K562 (cell line): ENCODE data around the gene IQCE. TPM values are rescaled to one million over a fixed set of nuclear protein-coding genes. Genes with fewer than 3 reads are reported as not detected.

ENCODE experiments used
- ATAC-seq: fragments of 200-7000 bp; cut with Tn5 transposase; 3 replicates; pipeline ENCODE4 v1.9.1; 2020; ENCODE audit warnings: moderate library complexity
- BruUV-seq: library from RNA; stranded (reverse); fragments of 400-500 nt; replicated peaks from 2 replicates; lab custom pipeline; 2021; lab: Mats Ljungman, UMichigan
- CTCF ChIA-PET: fragments of 300-600 bp; formaldehyde crosslinking; extraction: SDS; loops from one replicate; lab custom pipeline; 2021; ENCODE audit warnings: low intra/inter-chr PET ratio; lab: Yijun Ruan, JAX
- POLR2A ChIA-PET: fragments of 300-600, 350-650 bp; sonication (Branson Sonifier 250); formaldehyde crosslinking; extraction: SDS; loops from one replicate; lab custom pipeline; 2021; ENCODE audit warnings: antibody characterized with exemption, inconsistent platforms; lab: Yijun Ruan, JAX
- DNase-seq, 4 experiments: peaks; one replicate each; pipeline versions ENCODE4 v3.0.0 to v3.0.0-alpha.2; 2011 to 2018; ENCODE audit warnings: low spot score in 3 of 4, mixed read lengths in 3 of 4; ENCODE audit errors: extremely low read depth in 1 of 4
- FAIRE-seq: peaks from 2 replicates; lab custom pipeline; 2011; peaks lifted over from hg19 to GRCh38; lab: Jason Lieb, UNC
- H2AFZ ChIP-seq: 2 replicates; pipeline ENCODE4 v1.6.0; 2011; ENCODE audit warnings: low read depth, low read length, control low read depth, inconsistent platforms
- H3K27ac ChIP-seq: fragments of 200-600 bp; 3 replicates; pipeline ENCODE4 v1.8.0; 2011; ENCODE audit warnings: low read depth, mild to moderate bottlenecking, control low read depth, inconsistent platforms, low read length, moderate library complexity, mixed read lengths; ENCODE audit errors: extremely low read depth
- H3K27me3 ChIP-seq, 2 experiments: fragments of 300-600 bp in 1 of 2; 2 replicates in 1 of 2; 3 replicates in 1 of 2; pipeline versions ENCODE4 v1.6.0 to v1.8.0; 2011; ENCODE audit warnings: inconsistent platforms in 2 of 2, low read length in 2 of 2, mild to moderate bottlenecking in 1 of 2, mixed read lengths in 1 of 2, moderate library complexity in 1 of 2; ENCODE audit not compliant: control insufficient read depth in 2 of 2, insufficient read depth in 2 of 2
- H3K36me3 ChIP-seq: fragments of 300-600 bp; 3 replicates; pipeline ENCODE4 v1.8.0; 2011; ENCODE audit warnings: mild to moderate bottlenecking, low read length, inconsistent platforms; ENCODE audit not compliant: control insufficient read depth, insufficient read depth
- H3K4me1 ChIP-seq, 2 experiments: fragments of 200-600 bp in 1 of 2; replicated peaks in 1 of 2; 2 replicates in 1 of 2; 3 replicates in 1 of 2; pipeline versions ENCODE4 v1.5.1 to v1.8.0; 2011; ENCODE audit warnings: inconsistent platforms in 2 of 2, low read length in 2 of 2, mild to moderate bottlenecking in 1 of 2, mixed read lengths in 1 of 2, moderate library complexity in 1 of 2; ENCODE audit not compliant: control insufficient read depth in 2 of 2, insufficient read depth in 2 of 2
- H3K4me2 ChIP-seq: 2 replicates; pipeline ENCODE4 v1.6.1; 2011; ENCODE audit warnings: low read length, control low read depth, inconsistent platforms, mixed read lengths; ENCODE audit not compliant: insufficient read depth
- H3K4me3 ChIP-seq: fragments of 200-600 bp; sonication (generic), shearing (Covaris generic); 2 replicates; pipeline ENCODE4 v1.5.1; 2016; ENCODE audit warnings: control low read depth, inconsistent platforms
- H3K79me2 ChIP-seq: fragments of 200-600 bp; 3 replicates; pipeline ENCODE4 v1.8.0; 2011; ENCODE audit warnings: low read length, inconsistent platforms; ENCODE audit not compliant: control insufficient read depth, insufficient read depth
- H3K9ac ChIP-seq, 2 experiments: 2 replicates each; pipeline versions ENCODE4 v1.6.0 to v1.6.1; 2011; ENCODE audit warnings: low read depth in 2 of 2, low read length in 2 of 2, control low read depth in 1 of 2, inconsistent platforms in 1 of 2, mild to moderate bottlenecking in 1 of 2, mixed read lengths in 1 of 2; ENCODE audit not compliant: insufficient read depth in 1 of 2
- H3K9me1 ChIP-seq: one replicate; pipeline ENCODE4 v1.6.0; 2011; ENCODE audit warnings: inconsistent platforms, mild to moderate bottlenecking, low read length, moderate library complexity; ENCODE audit not compliant: control insufficient read depth, insufficient read depth
- H3K9me3 ChIP-seq: replicated peaks from 2 replicates; pipeline ENCODE4 v1.5.1; 2011; ENCODE audit warnings: low read depth, low read length, inconsistent platforms; ENCODE audit not compliant: control insufficient read depth, insufficient read depth
- H4K20me1 ChIP-seq: replicated peaks from 2 replicates; pipeline ENCODE4 v1.6.1; 2011; ENCODE audit warnings: low read length, inconsistent platforms, mixed read lengths; ENCODE audit not compliant: control insufficient read depth, insufficient read depth
- FOS ChIP-seq: IDR thresholded peaks from 3 replicates; pipeline ENCODE4 v1.6.1; 2011; ENCODE audit not compliant: insufficient read length; ENCODE audit errors: extremely low read depth
- MAFG ChIP-seq: fragments of 450-650 bp; conservative IDR thresholded peaks from 2 replicates; pipeline ENCODE4 v1.6.1; 2016; ENCODE audit warnings: missing genetic modification characterization, missing compliant biosample characterization
- POLR2AphosphoS5 ChIP-seq: IDR thresholded peaks from 2 replicates; pipeline ENCODE4 v1.6.1; 2011; ENCODE audit warnings: mild to moderate bottlenecking, low read depth, low read length, moderate library complexity; ENCODE audit not compliant: control insufficient read depth, insufficient read depth
- ZBTB12 ChIP-seq: fragments of 250-450 bp; sonication (Bioruptor Pico); IDR thresholded peaks from 2 replicates; pipeline ENCODE4 v1.4.0; 2020
- ZC3H8 ChIP-seq: fragments of 450-650 bp; IDR thresholded peaks from 2 replicates; pipeline ENCODE4 v1.6.1; 2017
- WGBS: fragments of 100-300 bp; shearing (Covaris generic); methylation state at CpG from one replicate; pipeline ENCODE4 v1.1.6; 2016; ENCODE audit warnings: low coverage, mixed read lengths; ENCODE audit not compliant: insufficient coverage; ENCODE audit errors: missing lambda C conversion rate; 5-methylcytosine and 5-hydroxymethylcytosine counted together
- in situ Hi-C: fragments of 300-500 bp; cut with MboI; formaldehyde crosslinking; loops from 4 replicates; pipeline ENCODE4 v1.15.0; 2018; ENCODE audit warnings: inconsistent platforms, mixed read lengths
- intact Hi-C: fragments of 100-400 bp; cut with micrococcal nuclease; formaldehyde crosslinking; loops from 2 replicates; pipeline ENCODE4 v1.14.2; 2022
- polyA plus RNA-seq, 8 experiments: library from polyadenylated mRNA; depleted of rRNA in 4 of 8; stranded (reverse) in 5 of 8; unstranded in 3 of 8; fragments of >200 nt; fragmentation: Nextera tagmentation in 2 of 8; fragmentation: Illumina TruSeq in 1 of 8; extraction: Ambion mirVana in 2 of 8; extraction: Trizol in 1 of 8; gene quantifications; 2 replicates each; pipeline versions ENCODE4 v1.2.1 to v1.2.3, GENCODE V29; 2011 to 2014; ENCODE audit warnings: inconsistent platforms in 1 of 8, missing spikeins in 1 of 8
- total RNA-seq, 7 experiments: library from RNA; depleted of rRNA in 6 of 7; stranded (reverse); fragments of >200 nt in 6 of 7; fragmentation: Illumina TruSeq in 2 of 7; extraction: Trizol in 2 of 7; gene quantifications; 2 replicates each; pipeline versions ENCODE4 v1.2.1 to v1.2.3, GENCODE V29; 2011 to 2021; ENCODE audit warnings: low replicate concordance in 1 of 7

Gene IQCE
- total and polyA plus RNA-seq, 9 of the 15 experiments (the other 6 are each of a cell fraction or from before 2014, with no cell fraction given) = 0.18 to 8.5 (median 4.2) TPM

GRCh38 chr7:2644220-2644561 lies 85.4 kb downstream of the IQCE start:
- TF ChIP-seq POLR2AphosphoS5 (no peak), ZC3H8 (no peak), ZBTB12 (CRISPR knock-in tag) (no peak), FOS (no peak), MAFG (tag) (no peak)
- Histone ChIP-seq H4K20me1 (0 out of 2 replicates have a peak, but pooled peaks cover 5% of the 10 kb centered on the region), H3K79me2 (no peaks in the 10 kb centered on the region), H3K36me3 (no peaks in the 10 kb centered on the region), H3K9ac (peak overlapping the region in 1 of 2 experiments; percentile 71; a peak in 1 of 4 replicates), H3K27me3 (no peaks in the 10 kb centered on the region), H3K9me1 (no peaks in the 10 kb centered on the region), H3K4me1 (peaks cover 6 to 86% of the 10 kb centered on the region in 2 experiments; a peak in 2 of 5 replicates), H3K9me3 (no peaks in the 10 kb centered on the region), H3K27ac (no peak overlapping the region), H3K4me2 (no peak overlapping the region), H3K4me3 (no peak overlapping the region), H2AFZ (no peak overlapping the region)
- ATAC-seq (no peak), DNase-seq (no peak), FAIRE-seq (no peak)
- WGBS = 61% methylated on average over 6 of the region's 6 CpGs
- intact Hi-C loops = no loop called here
- CTCF ChIA-PET = no interaction called here
- no TSS peak for BruUV-seq
- POLR2A ChIA-PET = no interaction called here
- in situ Hi-C loops = no loop called here
